ENCODE measurements around the gene GSDME. TPM values are rescaled to one million over a fixed set of nuclear protein-coding genes. Genes with fewer than 3 reads are reported as not detected.

Gene GSDME
- total RNA-seq, 1 experiment from 2014 or later: 7.6 TPM

GRCh38 chr7:24718431-24718831, 38.8 kb downstream of the GSDME start:
- POLR2A ChIA-PET: no interaction called here
- ATAC-seq: no peak
- no peaks in the 10 kb centered on the region for H4K20me1 ChIP-seq (ENCODE audit: insufficient read depth)
- H3K9ac ChIP-seq (ENCODE audit: low read length): no peak overlapping the region
- BruUV-seq (replicated peaks): no TSS peak
- intact Hi-C loops (cut with micrococcal nuclease): loop anchor here (10.0 kb wide), 1 partner anchor 376 kb away; no protein-coding TSS in a partner anchor
- H2AFZ ChIP-seq (ENCODE audit: low read depth, low read length, poor library complexity, severe bottlenecking): no peak overlapping the region
- H3K4me3 ChIP-seq (replicated peaks in 1 of 2; ENCODE audit: low read depth in 1 of 2, low read length in 2 of 2): no peak overlapping the region
- H3K27ac ChIP-seq (ENCODE audit: low read depth, low read length): no peak overlapping the region
- no peak overlapping the region for H3K4me2 ChIP-seq (ENCODE audit: low read length)
- H3K36me3 ChIP-seq (ENCODE audit: control insufficient read depth in 1 of 2, insufficient read depth in 2 of 2, low read length in 2 of 2): no peaks in the 10 kb centered on the region
- no peaks in the 10 kb centered on the region for H3K79me2 ChIP-seq (ENCODE audit: insufficient read depth, low read length)
- CTCF ChIA-PET: no interaction called here
- no peak for TF ChIP-seq POLR2A (IDR thresholded peaks at IDR 0.05; ENCODE audit: borderline replicate concordance, extremely low read depth, insufficient read depth, insufficient read length)
- TF ChIP-seq ELF1 (IDR thresholded peaks at IDR 0.05; ENCODE audit: borderline replicate concordance, low read depth): no peak
- TF ChIP-seq TCF7L2 (IDR thresholded peaks at IDR 0.05; ENCODE audit: borderline replicate concordance, extremely low read depth, insufficient read depth, insufficient read length): no peak
- no peak for TF ChIP-seq SRF (IDR thresholded peaks at IDR 0.05; ENCODE audit: low read depth)
- no peak for TF ChIP-seq EZH2 (IDR thresholded peaks at IDR 0.05)
- TF ChIP-seq ZBTB33 (IDR thresholded peaks at IDR 0.05; ENCODE audit: extremely low read depth, insufficient replicate concordance, low read length): no peak
- no peak for TF ChIP-seq CBX3 (IDR thresholded peaks at IDR 0.05; ENCODE audit: low read depth)
- TF ChIP-seq JUND (IDR thresholded peaks at IDR 0.05): no peak
- H3K9me2 ChIP-seq (ENCODE audit: insufficient read depth): no peaks in the 10 kb centered on the region
- DNase-seq (ENCODE audit: low read depth, low spot score): no peak
- RAD21 ChIA-PET (ENCODE audit: low non-redundant PET in 1 of 2, low total read pairs in 2 of 2, uncharacterized antibody in 2 of 2, unreplicated experiment in 2 of 2): no interaction called here
- H3K27me3 ChIP-seq (ENCODE audit: insufficient read depth, low read length): no peaks in the 10 kb centered on the region
- H3K4me1 ChIP-seq (ENCODE audit: control insufficient read depth in 1 of 2, insufficient read depth in 2 of 2, low read length in 2 of 2): peaks cover 10 to 12% of the 10 kb centered on the region in 2 experiments
- H3K9me3 ChIP-seq (ENCODE audit: control insufficient read depth in 1 of 2, insufficient read depth in 1 of 2, low read depth in 1 of 2, low read length in 2 of 2): no peaks in the 10 kb centered on the region

- Histone ChIP-seq H3K79me2 (ENCODE audit: insufficient read depth, low read length) (no peaks in the 10 kb centered on the region), H3K9me2 (ENCODE audit: insufficient read depth) (no peaks in the 10 kb centered on the region), H4K20me1 (ENCODE audit: insufficient read depth) (no peaks in the 10 kb centered on the region), H3K4me3 (replicated peaks in 1 of 2; ENCODE audit: low read depth in 1 of 2, low read length in 2 of 2) (no peak overlapping the region), H3K4me2 (ENCODE audit: low read length) (no peak overlapping the region), H3K4me1 (ENCODE audit: control insufficient read depth in 1 of 2, insufficient read depth in 2 of 2, low read length in 2 of 2) (peaks cover 10 to 12% of the 10 kb centered on the region in 2 experiments), H3K27ac (ENCODE audit: low read depth, low read length) (no peak overlapping the region), H3K36me3 (ENCODE audit: control insufficient read depth in 1 of 2, insufficient read depth in 2 of 2, low read length in 2 of 2) (no peaks in the 10 kb centered on the region), H3K9me3 (ENCODE audit: control insufficient read depth in 1 of 2, insufficient read depth in 1 of 2, low read depth in 1 of 2, low read length in 2 of 2) (no peaks in the 10 kb centered on the region), H3K27me3 (ENCODE audit: insufficient read depth, low read length) (no peaks in the 10 kb centered on the region), H2AFZ (ENCODE audit: low read depth, low read length, poor library complexity, severe bottlenecking) (no peak overlapping the region), H3K9ac (ENCODE audit: low read length) (no peak overlapping the region)
- ATAC-seq (no peak), DNase-seq (ENCODE audit: low read depth, low spot score) (no peak)
- POLR2A ChIA-PET: no interaction called here
- CTCF ChIA-PET: no interaction called here
- no TSS peak for BruUV-seq (replicated peaks)
- RAD21 ChIA-PET (ENCODE audit: low non-redundant PET in 1 of 2, low total read pairs in 2 of 2, uncharacterized antibody in 2 of 2, unreplicated experiment in 2 of 2): no interaction called here
- intact Hi-C loops (cut with micrococcal nuclease): loop anchor here (10.0 kb wide), 1 partner anchor 377 kb away; no protein-coding TSS in a partner anchor
- TF ChIP-seq EZH2phosphoT487 (IDR thresholded peaks at IDR 0.05; ENCODE audit: borderline replicate concordance): no peak
- TF ChIP-seq MAX (IDR thresholded peaks at IDR 0.05): no peak
- no peak for TF ChIP-seq CTCF (IDR thresholded peaks at IDR 0.05 in 2 of 3, conservative IDR thresholded peaks at IDR 0.05 in 1 of 3; ENCODE audit: borderline replicate concordance in 1 of 3, insufficient read depth in 1 of 3, low read depth in 2 of 3, low read length in 2 of 3)
- TF ChIP-seq ZFX (IDR thresholded peaks at IDR 0.05): no peak
- no peak for TF ChIP-seq POLR2A (IDR thresholded peaks at IDR 0.05; ENCODE audit: borderline replicate concordance, extremely low read depth, insufficient read depth, insufficient read length)
- TF ChIP-seq SRF (IDR thresholded peaks at IDR 0.05; ENCODE audit: low read depth): no peak
- no peak for TF ChIP-seq JUND (IDR thresholded peaks at IDR 0.05)
These were observed 39.5 kb downstream of the GSDME start for GRCh38 chr7:24717694-24718320.
